ENCODE data around the gene B4GALNT3.

Gene B4GALNT3

DNA sequence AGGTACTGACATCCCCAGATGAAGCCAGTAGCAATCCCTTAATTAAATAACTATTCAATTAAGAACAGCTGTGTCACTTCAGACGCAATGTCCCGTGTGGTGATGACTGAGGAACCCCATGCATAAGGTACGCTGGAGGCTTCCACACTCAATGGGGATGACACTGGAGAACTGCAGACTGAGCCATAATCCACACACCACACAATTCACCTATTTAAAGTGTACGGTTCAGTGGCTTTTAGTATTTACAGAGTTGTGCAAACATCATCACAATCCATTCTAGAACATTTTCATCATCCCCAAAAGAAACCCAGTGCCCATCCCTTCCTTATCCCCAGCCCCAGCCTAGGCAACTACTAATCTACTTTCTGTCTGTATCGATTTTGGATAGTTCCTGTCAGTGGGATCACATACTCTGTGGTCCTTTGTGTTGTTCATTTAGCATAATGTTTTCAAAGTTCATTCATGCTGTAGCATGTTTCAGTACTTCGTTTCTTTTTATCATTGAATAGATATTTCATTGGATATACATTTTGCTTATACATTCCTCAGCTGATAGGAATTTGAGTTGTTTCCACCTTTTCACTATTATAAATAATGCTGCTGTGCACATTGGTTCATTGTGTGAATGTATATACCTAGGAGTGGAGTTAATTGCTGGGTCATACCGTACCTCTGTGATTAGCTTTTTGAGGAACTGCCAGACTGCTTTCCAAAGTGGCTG lies 142.4 kb downstream of the B4GALNT3 start:
- DNase-seq = no peak

DNA sequence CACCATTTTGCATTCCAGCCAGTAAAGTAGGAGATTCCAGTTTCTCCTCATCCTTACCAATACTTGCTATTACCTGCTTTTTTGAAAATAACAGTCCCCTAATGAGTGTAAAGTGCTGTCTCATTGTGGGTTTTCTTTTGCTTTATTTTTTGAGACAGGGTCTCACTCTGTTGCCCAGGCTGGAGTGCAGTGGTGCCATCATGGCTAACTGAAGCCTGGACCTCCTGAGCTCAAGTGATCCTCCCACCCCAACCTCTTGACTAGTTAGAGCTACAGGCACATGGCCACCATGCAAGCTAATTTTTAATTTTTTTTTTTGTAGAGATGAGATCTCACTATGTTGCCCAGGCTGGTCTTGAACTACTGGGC lies 142.9 kb downstream of the B4GALNT3 start:
- DNase-seq = no peak

DNA sequence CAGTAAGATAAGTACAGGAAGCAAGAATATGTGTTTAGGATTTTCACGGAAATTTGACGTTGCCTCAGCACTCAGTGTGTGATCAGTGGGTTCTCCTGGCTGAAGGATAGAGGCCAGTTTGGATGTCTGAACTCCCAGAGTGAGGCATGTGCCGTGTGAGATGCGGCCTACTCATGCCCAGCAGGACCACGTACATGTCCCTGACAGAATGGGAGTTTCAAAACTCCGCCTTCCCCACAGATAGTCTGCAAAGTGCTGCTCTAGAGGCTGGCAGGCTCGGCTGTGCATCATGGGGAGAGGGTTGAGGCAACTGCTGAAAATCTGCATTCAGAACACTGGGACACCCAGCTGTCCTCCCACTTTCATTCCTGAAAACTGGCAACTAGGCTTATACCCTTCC lies 145.2 kb downstream of the B4GALNT3 start:
- no peak for DNase-seq

GRCh38 chr12:607541-608001 lies 147.8 kb downstream of the B4GALNT3 start:
- DNase-seq = no peak

DNA sequence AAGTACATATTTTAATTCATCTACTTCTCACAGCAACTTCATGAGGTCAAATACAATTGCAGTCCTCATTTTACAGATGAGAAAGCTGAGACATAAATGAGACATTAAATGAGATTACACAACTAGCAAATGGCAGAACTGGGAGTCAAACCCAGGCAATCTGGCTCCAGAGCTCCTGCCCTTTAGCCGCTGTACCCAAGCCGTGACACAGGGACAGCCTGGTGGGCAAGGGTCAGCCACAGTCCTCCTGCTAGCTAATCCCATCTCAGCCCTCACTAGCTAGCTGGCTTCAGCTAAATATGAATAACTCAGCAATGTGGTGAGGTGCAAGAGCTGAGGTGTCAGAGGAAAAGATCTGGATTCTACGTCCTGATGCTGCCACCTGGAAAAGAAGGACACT lies 148.7 kb downstream of the B4GALNT3 start:
- DNase-seq = no peak

DNA sequence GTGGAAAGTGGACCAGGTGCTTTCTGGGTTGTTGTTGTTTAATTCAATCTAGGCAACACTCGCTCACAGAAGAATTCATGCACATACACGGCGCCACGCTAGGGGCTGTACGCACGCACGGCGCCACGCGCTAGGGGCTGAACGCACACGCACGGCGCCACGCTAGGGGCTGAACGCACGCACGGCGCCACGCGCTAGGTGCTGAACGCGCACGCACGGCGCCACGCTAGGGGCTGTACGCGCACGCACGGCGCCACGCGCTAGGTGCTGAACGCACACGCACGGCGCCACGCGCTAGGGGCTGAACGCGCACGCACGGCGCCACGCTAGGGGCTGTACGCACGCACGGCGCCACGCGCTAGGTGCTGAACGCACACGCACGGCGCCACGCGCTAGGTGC lies 149.2 kb downstream of the B4GALNT3 start:
- no peak for DNase-seq

DNA sequence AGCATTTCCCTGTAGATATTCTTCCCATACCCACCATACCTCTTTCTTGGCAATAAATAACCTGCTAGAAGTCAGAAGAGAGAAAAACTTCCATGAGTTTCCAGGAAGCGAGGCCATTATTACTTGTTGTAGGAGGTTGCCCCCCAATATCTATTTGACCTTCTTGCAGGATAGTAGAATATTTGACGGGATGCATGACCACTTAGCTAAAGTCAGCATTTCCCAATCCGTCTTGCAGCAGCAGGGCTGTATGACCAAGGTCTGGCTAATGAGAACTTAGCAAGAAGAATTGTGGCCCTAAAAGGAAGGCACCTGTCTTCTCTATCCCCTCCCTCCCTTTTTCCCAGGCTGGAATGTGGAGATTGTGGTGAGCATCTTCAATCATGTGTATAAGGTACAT lies 152.0 kb downstream of the B4GALNT3 start:
- no peak for DNase-seq

DNA sequence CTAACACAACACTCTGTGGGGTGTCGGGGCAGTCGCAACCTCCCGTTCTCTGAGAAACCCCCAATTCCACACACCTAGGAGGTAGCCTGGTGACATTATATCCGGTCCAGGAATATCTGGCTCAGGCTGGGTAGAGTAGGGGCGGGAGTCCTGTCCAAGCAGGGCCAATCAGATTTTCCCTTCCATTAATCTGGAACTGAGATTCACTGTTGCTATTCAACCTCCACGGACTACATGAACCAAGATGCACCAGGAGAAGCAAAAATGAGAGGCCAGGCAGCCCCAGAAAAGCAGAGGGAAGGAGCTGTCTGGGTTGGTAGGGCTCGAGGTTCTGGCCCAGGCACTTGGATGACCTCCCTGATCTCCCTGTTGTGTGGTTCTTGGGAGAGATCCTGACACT lies 152.6 kb downstream of the B4GALNT3 start:
- no peak for DNase-seq

- DNase-seq = no peak
Observed at GRCh38 chr12:612886-613285, 153.1 kb downstream of the B4GALNT3 start.

Measured in NCI-H1694 (cell line).